ENCODE results near the gene ACTG2.

The ACTG2 gene

DNA sequence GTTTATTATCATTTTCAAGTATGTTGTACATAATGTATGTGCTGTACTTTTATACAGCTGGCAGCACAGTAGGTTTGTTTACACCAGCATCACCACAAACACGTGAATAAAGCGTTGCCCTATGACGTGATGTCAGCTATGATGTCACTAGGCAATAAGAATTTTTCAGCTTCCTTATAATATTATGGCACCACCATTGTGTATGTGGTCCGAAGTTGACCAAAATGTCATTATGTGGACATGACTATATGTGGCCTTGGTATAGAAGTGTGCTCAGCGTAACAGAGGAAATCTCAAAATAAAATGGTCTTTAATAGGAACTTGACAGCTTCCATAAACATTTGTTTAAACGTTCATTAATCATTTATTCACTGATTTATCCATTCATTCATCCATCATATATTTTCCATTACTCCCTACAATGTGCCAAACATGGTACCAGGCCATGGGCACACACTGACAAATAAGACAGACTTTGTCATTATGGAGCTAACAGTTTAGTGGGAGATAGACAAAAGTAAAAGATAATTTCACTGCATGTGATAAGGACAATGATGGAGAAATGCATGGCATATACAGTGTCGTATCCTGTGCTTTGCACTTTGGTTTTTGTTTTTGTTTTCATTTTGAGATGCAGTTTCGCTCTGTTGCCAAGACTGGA, 18.9 kb downstream of the ACTG2 start:
- Mint-ChIP-seq H3K4me3 (no peak overlapping the region), H3K4me1 (ENCODE audit: low read depth in 2 of 2) (peaks cover 0 to 3% of the 10 kb centered on the region in 2 donors), H3K27me3 (peaks cover 0 to 13% of the 10 kb centered on the region in 2 donors), H3K9me3 (no peaks in the 10 kb centered on the region), H3K27ac (no peak overlapping the region), H3K36me3 (ENCODE audit: insufficient read depth) (no peaks in the 10 kb centered on the region)
- DNase-seq: no peak
- no peak for ATAC-seq (replicated peaks)

DNA sequence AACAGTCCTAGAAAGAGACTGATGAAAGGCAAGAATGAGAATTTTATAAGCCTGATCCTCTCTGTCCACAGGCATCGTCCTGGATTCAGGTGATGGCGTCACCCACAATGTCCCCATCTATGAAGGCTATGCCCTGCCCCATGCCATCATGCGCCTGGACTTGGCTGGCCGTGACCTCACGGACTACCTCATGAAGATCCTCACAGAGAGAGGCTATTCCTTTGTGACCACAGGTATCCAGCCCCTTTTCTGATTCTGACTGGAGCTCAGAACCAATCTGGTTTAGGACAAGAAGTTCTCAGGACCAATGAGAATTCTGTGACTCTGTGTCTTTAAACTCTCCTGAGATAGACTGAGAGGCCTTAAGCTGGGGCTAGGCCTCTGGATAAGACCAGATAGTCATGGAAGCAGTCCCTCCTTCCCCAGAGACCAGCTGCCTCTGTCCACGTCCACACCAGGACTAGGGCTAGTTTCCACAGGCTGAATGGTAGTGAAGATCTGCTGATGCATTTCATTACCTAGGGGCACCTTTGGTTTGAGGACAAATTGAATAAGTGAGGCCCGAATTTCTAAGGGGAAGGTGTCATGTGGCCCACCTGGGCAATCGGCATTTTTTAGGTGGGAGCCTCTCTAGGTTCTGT, 20.7 kb downstream of the ACTG2 start:
- no peak for ATAC-seq (replicated peaks)
- Mint-ChIP-seq H3K4me3 (no peak overlapping the region), H3K27me3 (peaks cover 0 to 13% of the 10 kb centered on the region in 2 donors), H3K4me1 (ENCODE audit: low read depth in 2 of 2) (no peaks in the 10 kb centered on the region), H3K36me3 (ENCODE audit: insufficient read depth) (no peaks in the 10 kb centered on the region), H3K27ac (no peak overlapping the region), H3K9me3 (no peaks in the 10 kb centered on the region)
- DNase-seq: no peak

DNA sequence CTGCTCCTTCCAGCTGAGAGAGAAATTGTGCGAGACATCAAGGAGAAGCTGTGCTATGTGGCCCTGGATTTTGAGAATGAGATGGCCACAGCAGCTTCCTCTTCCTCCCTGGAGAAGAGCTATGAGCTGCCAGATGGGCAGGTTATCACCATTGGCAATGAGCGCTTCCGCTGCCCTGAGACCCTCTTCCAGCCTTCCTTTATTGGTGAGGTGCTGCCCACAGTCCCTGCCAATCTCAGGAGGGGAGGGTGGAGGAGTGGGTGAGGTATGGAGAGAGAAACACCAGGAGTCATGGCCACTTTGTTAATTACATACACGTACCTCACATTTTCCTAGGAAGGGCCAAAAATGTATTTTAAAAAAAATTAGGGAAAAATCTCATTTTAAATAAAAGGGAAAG, 21.9 kb downstream of the ACTG2 start:
- DNase-seq: no peak
- no peaks in the 10 kb centered on the region for H3K36me3 Mint-ChIP-seq (ENCODE audit: insufficient read depth)
- no peaks in the 10 kb centered on the region for H3K4me1 Mint-ChIP-seq (ENCODE audit: low read depth in 2 of 2)
- peaks cover 0 to 21% of the 10 kb centered on the region in 2 donors for H3K27me3 Mint-ChIP-seq
- H3K4me3 Mint-ChIP-seq: no peak overlapping the region
- H3K9me3 Mint-ChIP-seq: no peaks in the 10 kb centered on the region
- no peak for ATAC-seq (replicated peaks)
- peak overlapping the region; percentile 13 to 51 for H3K27ac Mint-ChIP-seq

DNA sequence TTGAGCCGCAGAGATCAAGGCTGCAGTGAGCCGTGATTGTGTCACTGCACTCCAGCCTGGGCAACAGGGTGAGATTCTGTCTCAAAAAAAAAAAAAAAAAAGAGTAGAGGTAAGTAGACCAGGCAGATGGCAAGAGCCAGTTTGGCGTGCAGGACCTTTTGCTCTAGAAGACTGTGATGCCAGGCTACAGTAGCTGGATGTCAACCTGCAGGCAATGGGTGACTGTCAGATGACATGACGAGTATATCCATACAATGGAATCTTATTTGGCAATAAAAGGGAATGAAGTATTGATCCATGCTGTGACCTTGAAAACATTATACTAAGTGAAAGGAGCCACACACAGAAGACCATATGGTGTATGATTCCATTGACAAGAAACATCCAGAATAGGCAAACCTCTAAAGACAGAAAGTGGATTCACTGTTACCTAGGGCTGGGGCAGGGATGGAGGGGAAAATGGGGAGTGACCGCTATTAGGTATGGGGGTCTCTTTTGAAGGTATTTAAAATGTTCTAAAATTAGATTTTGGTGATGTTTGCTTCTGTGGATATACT, 22.7 kb downstream of the ACTG2 start:
- no peak for ATAC-seq (replicated peaks)
- H3K4me3 Mint-ChIP-seq: no peak overlapping the region
- no peaks in the 10 kb centered on the region for H3K36me3 Mint-ChIP-seq (ENCODE audit: insufficient read depth)
- DNase-seq: no peak
- H3K27me3 Mint-ChIP-seq: peaks cover 0 to 22% of the 10 kb centered on the region in 2 donors
- H3K4me1 Mint-ChIP-seq (ENCODE audit: low read depth in 2 of 2): no peaks in the 10 kb centered on the region
- peak overlapping the region in 1 of 2 donors; percentile 13 for H3K27ac Mint-ChIP-seq
- H3K9me3 Mint-ChIP-seq: no peaks in the 10 kb centered on the region

DNA sequence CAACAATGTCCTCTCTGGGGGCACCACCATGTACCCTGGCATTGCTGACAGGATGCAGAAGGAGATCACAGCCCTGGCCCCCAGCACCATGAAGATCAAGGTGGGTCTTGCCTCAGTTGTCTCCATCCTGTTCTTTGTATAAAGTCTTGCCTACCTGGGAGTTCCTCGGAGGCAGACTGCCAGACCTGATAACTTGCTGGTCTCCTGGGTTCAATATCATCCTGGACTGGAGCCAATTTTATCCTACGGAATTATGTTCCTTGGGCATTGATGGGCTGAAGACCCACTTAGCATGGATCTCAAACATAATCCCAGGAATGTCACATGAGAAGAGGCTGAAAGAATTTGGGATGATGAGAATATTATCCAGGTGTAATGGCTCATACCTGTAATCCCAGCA, 23.9 kb downstream of the ACTG2 start:
- H3K27me3 Mint-ChIP-seq: peaks cover 0 to 22% of the 10 kb centered on the region in 2 donors
- ATAC-seq (replicated peaks) (no peak), DNase-seq (no peak)
- no peaks in the 10 kb centered on the region for H3K9me3 Mint-ChIP-seq
- no peaks in the 10 kb centered on the region for H3K4me1 Mint-ChIP-seq (ENCODE audit: low read depth in 2 of 2)
- H3K36me3 Mint-ChIP-seq (ENCODE audit: insufficient read depth): no peaks in the 10 kb centered on the region
- no peak overlapping the region for H3K4me3 Mint-ChIP-seq
- no peak overlapping the region for H3K27ac Mint-ChIP-seq

DNA sequence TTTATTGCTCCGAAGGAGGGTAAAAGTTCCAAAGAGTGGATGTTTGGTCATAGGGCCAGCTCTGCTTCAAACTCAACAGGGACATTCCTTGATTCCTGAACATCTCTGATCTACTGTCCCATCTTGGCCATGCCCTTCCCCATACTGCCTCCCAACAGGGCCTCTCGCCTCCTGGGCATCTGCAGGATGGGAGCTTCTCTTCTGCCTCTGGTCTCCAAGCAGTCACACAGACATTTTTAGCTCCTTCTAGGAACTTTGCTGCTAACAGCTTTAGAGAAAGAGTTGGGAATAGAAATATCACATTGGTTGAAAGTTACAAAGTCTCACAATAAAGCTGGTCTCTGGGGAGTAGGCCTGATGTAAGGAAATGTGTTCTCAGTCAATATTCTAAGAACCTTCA, 24.5 kb downstream of the ACTG2 start:
- DNase-seq (no peak), ATAC-seq (replicated peaks) (no peak)
- H3K27me3 Mint-ChIP-seq: peaks cover 0 to 22% of the 10 kb centered on the region in 2 donors
- no peaks in the 10 kb centered on the region for H3K36me3 Mint-ChIP-seq (ENCODE audit: insufficient read depth)
- H3K4me3 Mint-ChIP-seq: no peak overlapping the region
- H3K9me3 Mint-ChIP-seq: no peaks in the 10 kb centered on the region
- no peak overlapping the region for H3K27ac Mint-ChIP-seq
- H3K4me1 Mint-ChIP-seq (ENCODE audit: low read depth in 2 of 2): no peaks in the 10 kb centered on the region

DNA sequence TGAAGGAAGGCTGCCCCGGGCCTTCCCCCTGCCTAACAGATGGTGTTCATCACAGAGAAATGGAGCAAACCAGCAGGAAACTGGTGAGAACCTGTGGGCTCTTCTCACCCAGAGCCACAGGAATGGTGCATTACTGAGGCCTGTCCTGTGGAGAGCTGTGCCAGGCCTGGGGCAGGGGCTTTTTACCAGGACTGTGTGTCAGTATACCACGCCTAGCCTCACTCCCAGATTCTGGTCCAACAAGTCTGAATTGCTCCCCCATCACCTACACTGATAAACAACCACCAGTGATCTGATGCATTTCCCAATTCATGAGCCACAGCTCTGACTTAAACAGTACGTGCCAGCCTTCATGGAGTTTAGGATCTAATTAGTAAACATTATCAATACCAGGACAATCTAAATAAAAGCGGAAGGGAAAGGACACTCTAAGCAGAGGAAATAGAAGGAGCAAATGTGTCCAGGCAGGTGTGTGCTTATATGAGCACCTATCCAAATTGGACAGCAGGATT, 24.9 kb downstream of the ACTG2 start:
- H3K4me1 Mint-ChIP-seq (ENCODE audit: low read depth in 2 of 2): no peaks in the 10 kb centered on the region
- no peak overlapping the region for H3K4me3 Mint-ChIP-seq
- no peaks in the 10 kb centered on the region for H3K36me3 Mint-ChIP-seq (ENCODE audit: insufficient read depth)
- ATAC-seq (replicated peaks) (no peak), DNase-seq (no peak)
- no peak overlapping the region for H3K27ac Mint-ChIP-seq
- peaks cover 0 to 22% of the 10 kb centered on the region in 2 donors for H3K27me3 Mint-ChIP-seq
- H3K9me3 Mint-ChIP-seq: no peaks in the 10 kb centered on the region

DNA sequence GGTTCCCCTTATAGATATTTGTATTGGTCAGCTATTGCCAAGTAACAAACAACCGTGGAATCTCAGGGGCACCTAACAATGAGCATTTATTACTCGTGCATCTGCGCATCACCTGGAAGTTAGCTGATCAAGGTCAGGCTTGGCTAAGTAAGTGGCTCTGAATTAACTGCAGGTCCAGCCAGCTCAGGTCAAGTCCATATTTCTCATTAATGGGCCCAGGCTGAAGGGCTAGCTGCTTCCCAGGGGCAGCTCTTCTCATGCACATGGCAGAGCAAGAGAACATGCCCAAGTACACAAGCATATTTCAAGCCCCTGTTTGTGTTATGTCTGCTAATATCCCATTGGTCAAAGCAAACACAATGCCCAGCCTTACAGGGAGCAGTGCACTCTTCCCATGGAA, 26.0 kb downstream of the ACTG2 start:
- Mint-ChIP-seq H3K36me3 (ENCODE audit: insufficient read depth) (peaks cover 4% of the 10 kb centered on the region), H3K4me3 (no peak overlapping the region), H3K9me3 (no peaks in the 10 kb centered on the region), H3K27ac (no peak overlapping the region), H3K4me1 (ENCODE audit: low read depth in 2 of 2) (no peaks in the 10 kb centered on the region), H3K27me3 (peaks cover 0 to 22% of the 10 kb centered on the region in 2 donors)
- DNase-seq (no peak), ATAC-seq (replicated peaks) (no peak)

DNA sequence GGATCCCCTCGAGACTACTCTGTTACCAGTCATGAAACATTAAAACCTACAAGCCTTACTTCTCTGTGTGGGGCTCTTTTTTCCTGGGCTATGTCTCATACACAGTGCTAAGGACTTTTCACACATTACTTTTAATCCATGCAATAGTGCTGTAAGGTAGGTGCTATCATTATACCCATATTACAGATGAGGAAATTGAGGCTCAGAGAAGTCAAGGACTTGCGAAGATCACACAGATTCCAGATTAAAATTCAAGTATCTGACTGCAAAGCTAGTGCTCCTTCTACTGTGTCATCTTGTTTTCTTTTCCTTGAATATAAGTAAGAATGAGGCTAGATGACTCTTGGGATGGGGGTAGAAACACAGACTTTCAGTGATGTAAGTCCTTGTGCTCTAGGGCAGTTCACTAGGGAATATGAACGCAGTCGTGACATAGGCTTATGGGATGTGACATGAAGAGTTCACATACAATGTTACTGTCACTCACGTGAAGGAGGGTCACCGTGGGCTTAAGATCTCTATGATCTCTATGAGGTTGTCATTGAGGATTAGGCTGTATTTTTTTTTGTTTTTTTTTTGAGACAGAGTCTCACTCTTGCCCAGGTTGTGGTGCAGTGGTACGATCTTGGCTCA, 26.9 kb downstream of the ACTG2 start:
- peaks cover 0 to 22% of the 10 kb centered on the region in 2 donors for H3K27me3 Mint-ChIP-seq
- H3K9me3 Mint-ChIP-seq: no peaks in the 10 kb centered on the region
- no peaks in the 10 kb centered on the region for H3K4me1 Mint-ChIP-seq (ENCODE audit: low read depth in 2 of 2)
- ATAC-seq (replicated peaks): no peak
- H3K27ac Mint-ChIP-seq: no peak overlapping the region
- peaks cover 4% of the 10 kb centered on the region for H3K36me3 Mint-ChIP-seq (ENCODE audit: insufficient read depth)
- no peak overlapping the region for H3K4me3 Mint-ChIP-seq
- no peak for DNase-seq

DNA sequence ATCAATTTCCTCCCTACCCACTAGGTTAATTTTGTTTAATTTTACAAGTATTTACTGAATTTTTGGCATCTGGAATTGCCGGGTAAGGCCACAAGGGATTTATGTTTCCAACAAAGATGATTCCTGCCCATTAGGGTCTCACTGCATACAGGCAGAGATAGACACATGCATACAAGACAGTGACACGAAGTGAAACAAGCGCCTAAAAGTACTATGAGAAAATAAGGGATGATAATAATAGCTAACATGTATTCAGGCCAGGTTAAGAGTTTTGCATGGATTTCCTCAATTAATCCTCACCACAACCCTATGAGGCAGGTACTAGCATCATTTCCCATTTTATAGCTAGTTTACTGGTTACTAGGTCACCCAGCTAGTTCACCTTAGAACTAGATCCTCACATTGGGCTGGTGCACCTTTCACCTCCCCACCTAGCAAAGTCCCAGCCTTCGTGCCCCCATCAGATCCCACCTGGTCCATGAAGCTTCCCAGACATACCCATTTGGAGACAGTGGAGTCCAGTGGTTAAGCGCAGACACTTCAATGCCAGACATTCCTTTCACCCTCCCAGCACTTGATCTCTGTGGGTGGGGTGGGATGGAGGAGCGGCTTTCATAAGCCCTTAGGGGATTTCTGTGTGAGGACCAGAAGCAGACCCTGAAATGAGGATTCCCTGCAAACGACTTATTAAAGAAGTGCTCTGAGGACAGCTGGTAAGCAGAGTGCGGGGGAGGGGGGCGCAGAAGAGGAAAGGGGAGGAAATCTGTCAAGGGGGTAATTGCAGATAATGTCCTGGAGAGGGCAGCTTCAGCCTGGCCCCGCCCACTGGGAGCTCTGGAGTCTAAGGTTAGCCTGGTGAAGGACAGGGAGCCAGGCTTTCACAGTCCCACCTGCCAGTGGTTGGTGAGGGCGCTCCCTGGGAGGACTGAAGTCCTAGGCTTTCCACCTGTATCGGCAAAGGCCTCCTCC, 28.1 kb downstream of the ACTG2 start:
- ATAC-seq (replicated peaks) (peak; percentile 29), DNase-seq (no peak)
- Mint-ChIP-seq H3K36me3 (ENCODE audit: insufficient read depth) (peaks cover 4% of the 10 kb centered on the region), H3K4me3 (no peak overlapping the region), H3K27me3 (peaks cover 0 to 13% of the 10 kb centered on the region in 2 donors), H3K4me1 (ENCODE audit: low read depth in 2 of 2) (no peaks in the 10 kb centered on the region), H3K27ac (no peak overlapping the region), H3K9me3 (no peaks in the 10 kb centered on the region)

DNA sequence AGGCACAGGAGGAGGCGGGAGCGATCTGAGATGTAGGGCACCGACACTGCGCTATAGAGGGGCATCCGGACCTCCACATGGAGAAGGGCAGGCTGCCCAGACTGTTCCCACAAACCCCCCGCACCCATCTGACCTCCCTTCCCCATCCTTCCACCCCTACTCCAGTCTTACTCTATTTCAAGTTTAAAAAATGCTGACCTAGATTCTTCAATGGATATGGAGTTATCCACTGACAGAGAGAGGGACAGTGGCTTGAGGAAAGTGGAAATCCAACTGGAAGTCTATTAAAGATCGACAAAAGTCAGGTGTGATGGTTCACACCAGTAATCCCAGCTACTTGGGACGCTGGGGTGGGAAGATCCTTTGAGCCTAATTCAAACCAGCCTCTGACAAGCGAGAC, 28.8 kb downstream of the ACTG2 start:
- ATAC-seq (replicated peaks) (no peak), DNase-seq (no peak)
- no peaks in the 10 kb centered on the region for H3K4me1 Mint-ChIP-seq (ENCODE audit: low read depth in 2 of 2)
- H3K4me3 Mint-ChIP-seq: no peak overlapping the region
- no peaks in the 10 kb centered on the region for H3K9me3 Mint-ChIP-seq
- H3K27ac Mint-ChIP-seq: no peak overlapping the region
- H3K27me3 Mint-ChIP-seq: peaks cover 0 to 9% of the 10 kb centered on the region in 2 donors
- peaks cover 6% of the 10 kb centered on the region for H3K36me3 Mint-ChIP-seq (ENCODE audit: insufficient read depth)

DNA sequence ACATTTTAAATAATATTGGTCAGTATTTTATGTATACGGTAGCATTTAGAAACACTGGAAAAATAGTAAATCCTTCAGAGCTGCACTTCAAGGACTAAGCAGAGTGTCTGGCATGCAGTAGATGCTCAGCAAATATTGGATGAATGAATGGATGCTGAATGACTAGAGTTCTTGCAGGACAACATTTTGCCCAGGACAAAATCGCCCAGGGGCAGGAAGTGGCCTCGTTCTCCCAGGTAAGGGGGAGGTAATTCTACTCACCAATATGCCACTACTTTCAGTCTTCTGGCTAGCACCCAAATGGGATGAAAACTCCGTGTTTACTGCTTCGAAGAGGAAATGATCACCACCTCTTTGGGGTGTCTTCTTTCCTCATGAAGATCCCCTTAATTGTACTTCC, 29.9 kb downstream of the ACTG2 start:
- Mint-ChIP-seq H3K4me1 (ENCODE audit: low read depth in 2 of 2) (peaks cover 0 to under 1% of the 10 kb centered on the region in 2 donors), H3K27me3 (peaks cover 0 to 9% of the 10 kb centered on the region in 2 donors), H3K4me3 (no peak overlapping the region), H3K9me3 (no peaks in the 10 kb centered on the region), H3K36me3 (ENCODE audit: insufficient read depth) (peaks cover 11% of the 10 kb centered on the region), H3K27ac (no peak overlapping the region)
- ATAC-seq (replicated peaks) (no peak), DNase-seq (no peak)

All from effector memory CD8-positive, alpha-beta T cell (primary cell).